Heart left ventricle (tissue), 13 donors: Measurements from ENCODE around the gene HDHD3.

ENCODE experiments used
- POLR2A ChIP-seq, 2 donors: fragments of 450-650 bp; IDR thresholded peaks; one replicate each; pipeline ENCODE4 v1.6.1; 2017; ENCODE audit warnings: antibody characterized with exemption in 2 of 2, mild to moderate bottlenecking in 2 of 2, moderate library complexity in 2 of 2
- TF ChIP-seq, protein P1 (sequence below), 12 donors: fragments of 200-600 bp; sonication (generic) in 4 of 12; IDR thresholded peaks; one replicate each; pipeline versions ENCODE4 v1.5.0 to v1.8.0; 2018 to 2022; ENCODE audit warnings: antibody characterized with exemption in 12 of 12, mild to moderate bottlenecking in 5 of 12
- donor health status: ischemic (EF 13 %, LVEDD 7.1; RV severe dilation, severe dysfunction).
- donor health status: DM: no; HTN: yes; CAD: no.
- donor health status: DM: no; HTN: no; CAD: no.
- donor health status: ischemic (EF 25% LVEDD 6.9; RV normal size, moderate dysfunction).
- donor health status: ischemic (EF 25% LVEDD 5.7; RV mildly dilated, moderate dysfunction).
- donor health status: ischemic (EF 35%, LVEDD 5.7; RV mildly dilated, moderate dysfunction).
- donor health status: nonischemic (EF 11% LVEDD 7.7; RV severe dilation, severe dysfunction).
- donor health status: DM: yes; HTN: yes; CAD: no.
- donor health status: PGD.
- donor health status: ischemic (EF 29% LVEDD 5.4; RV normal size, mild dysfunction).
- donor health status: nonischemic (EF 23%, LVEDD 6.1; RV moderate dilation, normal function).

DNA sequence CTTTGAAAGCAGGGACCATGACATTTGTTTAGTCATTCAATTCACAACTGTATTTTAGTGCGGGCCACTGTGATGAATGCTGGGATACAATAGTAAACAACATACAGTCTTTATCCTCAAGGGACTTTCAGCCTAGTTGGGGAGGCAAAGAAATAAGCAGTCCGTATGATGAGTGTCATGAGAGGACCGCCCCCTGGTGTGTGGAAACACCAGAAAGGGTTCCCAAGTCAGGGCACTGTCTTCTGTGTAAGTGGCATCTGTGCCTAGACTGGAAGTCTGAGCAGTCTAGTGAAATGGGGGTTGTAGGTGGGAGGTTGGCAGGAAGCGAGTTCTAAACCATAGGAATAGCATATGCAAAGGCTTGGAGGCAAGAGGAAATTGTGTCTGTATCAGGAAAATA is 40.6 kb upstream of the HDHD3 start:
- TF ChIP-seq, protein P1, sequence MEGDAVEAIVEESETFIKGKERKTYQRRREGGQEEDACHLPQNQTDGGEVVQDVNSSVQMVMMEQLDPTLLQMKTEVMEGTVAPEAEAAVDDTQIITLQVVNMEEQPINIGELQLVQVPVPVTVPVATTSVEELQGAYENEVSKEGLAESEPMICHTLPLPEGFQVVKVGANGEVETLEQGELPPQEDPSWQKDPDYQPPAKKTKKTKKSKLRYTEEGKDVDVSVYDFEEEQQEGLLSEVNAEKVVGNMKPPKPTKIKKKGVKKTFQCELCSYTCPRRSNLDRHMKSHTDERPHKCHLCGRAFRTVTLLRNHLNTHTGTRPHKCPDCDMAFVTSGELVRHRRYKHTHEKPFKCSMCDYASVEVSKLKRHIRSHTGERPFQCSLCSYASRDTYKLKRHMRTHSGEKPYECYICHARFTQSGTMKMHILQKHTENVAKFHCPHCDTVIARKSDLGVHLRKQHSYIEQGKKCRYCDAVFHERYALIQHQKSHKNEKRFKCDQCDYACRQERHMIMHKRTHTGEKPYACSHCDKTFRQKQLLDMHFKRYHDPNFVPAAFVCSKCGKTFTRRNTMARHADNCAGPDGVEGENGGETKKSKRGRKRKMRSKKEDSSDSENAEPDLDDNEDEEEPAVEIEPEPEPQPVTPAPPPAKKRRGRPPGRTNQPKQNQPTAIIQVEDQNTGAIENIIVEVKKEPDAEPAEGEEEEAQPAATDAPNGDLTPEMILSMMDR (IDR thresholded peaks at IDR 0.05) = no peak
- no peak for TF ChIP-seq POLR2A (IDR thresholded peaks at IDR 0.05)
